HPDE6-E6E7 (cell line): ENCODE measurements around the gene STXBP1.

Source experiments
- DNase-seq: peaks from one replicate; pipeline ENCODE4 v3.0.0; 2011; ENCODE audit warnings: missing footprints; ENCODE audit errors: extremely low spot score

STXBP1 gene

GRCh38 chr9:127611899-127612790 lies at the start of gene STXBP1:
STXBP1 (plus strand) TSS chr9:127612277; CDS start chr9:127612404, 127 bp downstream.
- DNase-seq, result peak; percentile 76

- no peak for DNase-seq
Measured at GRCh38 chr9:127562279-127562796, 49.7 kb upstream of the STXBP1 start.

GRCh38 chr9:127562841-127563401 lies 49.2 kb upstream of the STXBP1 start:
- DNase-seq, result no peak

GRCh38 chr9:127563579-127563978 lies 48.5 kb upstream of the STXBP1 start:
- no peak for DNase-seq

- DNase-seq, result no peak
Measured at GRCh38 chr9:127565231-127565630, 46.8 kb upstream of the STXBP1 start.

- DNase-seq, result no peak
Measured at GRCh38 chr9:127566351-127567001, 45.6 kb upstream of the STXBP1 start.

- no peak for DNase-seq
Measured at GRCh38 chr9:127567035-127567729, 44.9 kb upstream of the STXBP1 start.

GRCh38 chr9:127567730-127568617 lies 44.1 kb upstream of the STXBP1 start:
- DNase-seq, result no peak

- DNase-seq, result no peak
Measured at GRCh38 chr9:127568618-127568970, 43.5 kb upstream of the STXBP1 start.

GRCh38 chr9:127568971-127569885 lies 42.8 kb upstream of the STXBP1 start:
- no peak for DNase-seq

- no peak for DNase-seq
Measured at GRCh38 chr9:127569886-127570401, 42.1 kb upstream of the STXBP1 start.

GRCh38 chr9:127570533-127571111 lies 41.5 kb upstream of the STXBP1 start:
- no peak for DNase-seq

GRCh38 chr9:127571971-127572370 lies 40.1 kb upstream of the STXBP1 start:
- DNase-seq, result no peak

- DNase-seq, result no peak
Measured at GRCh38 chr9:127572961-127573721, 38.9 kb upstream of the STXBP1 start.

GRCh38 chr9:127574072-127574993 lies 37.7 kb upstream of the STXBP1 start:
- DNase-seq, result peak; percentile 75

GRCh38 chr9:127575875-127576778 lies 36.0 kb upstream of the STXBP1 start:
- DNase-seq, result no peak
